PC-3 (cell line): ENCODE results near the gene YWHAQ. TPM values are rescaled to one million over a fixed set of nuclear protein-coding genes. Genes with fewer than 3 reads are reported as not detected.

Experiments
- ATAC-seq: fragments of 200-7000 bp; cut with Tn5 transposase; 2 replicates; pipeline ENCODE4 v1.9.1; 2020; ENCODE audit warnings: mild to moderate bottlenecking, moderate library complexity
- BruUV-seq: library from RNA; stranded (reverse); fragments of 400-500 nt; replicated peaks from 2 replicates; lab custom pipeline; 2021; lab: Mats Ljungman, UMichigan
- CTCF ChIA-PET: fragments of 300-600 bp; sonication (Branson Sonifier 250); formaldehyde crosslinking; loops from one replicate; lab custom pipeline; 2022; ENCODE audit warnings: antibody characterized with exemption; lab: Charles Lee
- POLR2A ChIA-PET: fragments of 300-600 bp; sonication (Branson Sonifier 250); formaldehyde crosslinking; loops from one replicate; lab custom pipeline; 2022; ENCODE audit warnings: antibody characterized with exemption; ENCODE audit not compliant: unreplicated experiment; lab: Charles Lee
- DNase-seq: peaks from one replicate; pipeline ENCODE4 v3.0.0-alpha.2; 2015
- H2AFZ ChIP-seq: fragments of 300-600 bp; sonication (generic); 2 replicates; pipeline ENCODE4 v1.6.0; 2016; ENCODE audit warnings: antibody characterized with exemption, low read length
- H3F3A ChIP-seq: fragments of 300-600 bp; sonication (generic); one replicate; pipeline ENCODE4 v1.6.0; 2017; ENCODE audit warnings: antibody characterized with exemption, low read length, control low read depth, mild to moderate bottlenecking; ENCODE audit not compliant: unreplicated experiment
- H3K27ac ChIP-seq: fragments of 300-600 bp; sonication (generic); 2 replicates; pipeline ENCODE4 v1.5.1; 2016; ENCODE audit warnings: mild to moderate bottlenecking, low read length
- H3K27me3 ChIP-seq: fragments of 300-600 bp; sonication (generic); 2 replicates; pipeline ENCODE4 v1.6.1; 2016; ENCODE audit warnings: low read length, mixed read lengths
- H3K36me3 ChIP-seq: fragments of 300-600 bp; sonication (generic); 2 replicates; pipeline ENCODE4 v1.6.1; 2016; ENCODE audit warnings: low read depth, mixed run types, low read length, mixed read lengths
- H3K4me1 ChIP-seq: fragments of 300-600 bp; sonication (generic); 2 replicates; pipeline ENCODE4 v1.5.1; 2016; ENCODE audit warnings: low read length; ENCODE audit not compliant: insufficient read depth
- H3K4me2 ChIP-seq: fragments of 300-600 bp; sonication (generic); 2 replicates; pipeline ENCODE4 v1.6.0; 2016; ENCODE audit warnings: low read length
- H3K4me3 ChIP-seq: fragments of 300-600 bp; sonication (generic); 2 replicates; pipeline ENCODE4 v1.5.1; 2016; ENCODE audit warnings: mild to moderate bottlenecking, low read length, mixed read lengths
- H3K79me2 ChIP-seq: fragments of 300-600 bp; sonication (generic); 2 replicates; pipeline ENCODE4 v1.6.1; 2017; ENCODE audit warnings: low read length, mixed read lengths
- H3K9ac ChIP-seq: fragments of 300-600 bp; sonication (generic); 2 replicates; pipeline ENCODE4 v1.6.0; 2016; ENCODE audit warnings: mild to moderate bottlenecking, low read length
- H3K9me2 ChIP-seq: fragments of 300-600 bp; sonication (generic); replicated peaks from 2 replicates; pipeline ENCODE4 v1.6.1; 2016; ENCODE audit warnings: mixed run types, low read length, mixed read lengths
- H3K9me3 ChIP-seq: fragments of 300-600 bp; sonication (generic); 2 replicates; pipeline ENCODE4 v1.6.1; 2016; ENCODE audit warnings: low read length, mixed read lengths
- H4K20me1 ChIP-seq: fragments of 300-600 bp; sonication (generic); 2 replicates; pipeline ENCODE4 v1.6.1; 2016; ENCODE audit warnings: low read length, mixed read lengths
- EZH2 ChIP-seq: fragments of 300-600 bp; sonication (generic); IDR thresholded peaks from one replicate; pipeline ENCODE4 v1.6.1; 2017; ENCODE audit warnings: antibody characterized with exemption, mild to moderate bottlenecking, low read length; ENCODE audit not compliant: unreplicated experiment
- EZH2phosphoT487 ChIP-seq: fragments of 300-600 bp; sonication (generic); IDR thresholded peaks from 2 replicates; pipeline ENCODE4 v1.6.1; 2018; ENCODE audit warnings: mild to moderate bottlenecking, antibody characterized with exemption, low read length, borderline replicate concordance
- intact Hi-C: fragments of 100-400 bp; cut with micrococcal nuclease; formaldehyde crosslinking; loops from 2 replicates; pipeline ENCODE4 v1.9.0; 2023
- total RNA-seq: library from RNA; depleted of rRNA; stranded (reverse); fragments of >200 nt; gene quantifications from 2 replicates; pipeline ENCODE4 v1.2.3, GENCODE V29; 2014
- TF ChIP-seq, protein P1 (sequence below): fragments of 300-600 bp; sonication (generic); conservative IDR thresholded peaks from 2 replicates; pipeline ENCODE4 v1.5.1; 2017; ENCODE audit warnings: antibody characterized with exemption, low read depth, mild to moderate bottlenecking, low read length

YWHAQ gene
- total RNA-seq, 1 experiment from 2014 or later, result 377 TPM

DNA sequence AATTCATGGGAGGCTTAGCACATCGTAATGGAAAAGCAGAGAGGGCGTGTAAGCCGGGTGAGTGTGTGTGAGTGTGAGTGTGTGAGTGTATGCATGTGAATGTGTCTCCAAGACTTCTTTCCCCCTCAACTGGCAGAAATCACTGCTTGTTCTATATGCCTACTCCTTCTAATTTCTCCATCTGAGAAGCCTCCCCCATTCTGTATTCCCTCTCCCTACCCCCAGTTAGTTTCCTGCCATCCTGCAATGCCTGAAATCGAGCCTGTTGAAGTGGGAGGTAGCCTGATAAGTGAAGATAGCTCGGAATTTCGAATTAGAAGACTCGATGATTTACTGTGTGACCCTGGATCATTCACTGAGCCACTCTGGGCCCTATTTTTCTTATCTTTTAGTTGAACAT, 30.0 kb upstream of the YWHAQ start:
- Histone ChIP-seq H3K4me2 (no peak overlapping the region), H3K9ac (no peak overlapping the region), H3F3A (peaks cover 4% of the 10 kb centered on the region), H3K9me3 (no peaks in the 10 kb centered on the region), H4K20me1 (no peaks in the 10 kb centered on the region), H3K9me2 (no peaks in the 10 kb centered on the region), H2AFZ (no peak overlapping the region), H3K4me3 (no peak overlapping the region), H3K36me3 (no peaks in the 10 kb centered on the region), H3K4me1 (peaks cover 19% of the 10 kb centered on the region), H3K27ac (no peak overlapping the region), H3K79me2 (no peaks in the 10 kb centered on the region), H3K27me3 (no peaks in the 10 kb centered on the region)
- TF ChIP-seq, protein P1, sequence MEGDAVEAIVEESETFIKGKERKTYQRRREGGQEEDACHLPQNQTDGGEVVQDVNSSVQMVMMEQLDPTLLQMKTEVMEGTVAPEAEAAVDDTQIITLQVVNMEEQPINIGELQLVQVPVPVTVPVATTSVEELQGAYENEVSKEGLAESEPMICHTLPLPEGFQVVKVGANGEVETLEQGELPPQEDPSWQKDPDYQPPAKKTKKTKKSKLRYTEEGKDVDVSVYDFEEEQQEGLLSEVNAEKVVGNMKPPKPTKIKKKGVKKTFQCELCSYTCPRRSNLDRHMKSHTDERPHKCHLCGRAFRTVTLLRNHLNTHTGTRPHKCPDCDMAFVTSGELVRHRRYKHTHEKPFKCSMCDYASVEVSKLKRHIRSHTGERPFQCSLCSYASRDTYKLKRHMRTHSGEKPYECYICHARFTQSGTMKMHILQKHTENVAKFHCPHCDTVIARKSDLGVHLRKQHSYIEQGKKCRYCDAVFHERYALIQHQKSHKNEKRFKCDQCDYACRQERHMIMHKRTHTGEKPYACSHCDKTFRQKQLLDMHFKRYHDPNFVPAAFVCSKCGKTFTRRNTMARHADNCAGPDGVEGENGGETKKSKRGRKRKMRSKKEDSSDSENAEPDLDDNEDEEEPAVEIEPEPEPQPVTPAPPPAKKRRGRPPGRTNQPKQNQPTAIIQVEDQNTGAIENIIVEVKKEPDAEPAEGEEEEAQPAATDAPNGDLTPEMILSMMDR, result no peak
- TF ChIP-seq EZH2phosphoT487, result no peak
- no peak for TF ChIP-seq EZH2
- no TSS peak for BruUV-seq
- ChIA-PET CTCF (no interaction called here), POLR2A (no interaction called here)
- no peak for DNase-seq
- no peak for ATAC-seq
- intact Hi-C loops, result no loop called here

DNA sequence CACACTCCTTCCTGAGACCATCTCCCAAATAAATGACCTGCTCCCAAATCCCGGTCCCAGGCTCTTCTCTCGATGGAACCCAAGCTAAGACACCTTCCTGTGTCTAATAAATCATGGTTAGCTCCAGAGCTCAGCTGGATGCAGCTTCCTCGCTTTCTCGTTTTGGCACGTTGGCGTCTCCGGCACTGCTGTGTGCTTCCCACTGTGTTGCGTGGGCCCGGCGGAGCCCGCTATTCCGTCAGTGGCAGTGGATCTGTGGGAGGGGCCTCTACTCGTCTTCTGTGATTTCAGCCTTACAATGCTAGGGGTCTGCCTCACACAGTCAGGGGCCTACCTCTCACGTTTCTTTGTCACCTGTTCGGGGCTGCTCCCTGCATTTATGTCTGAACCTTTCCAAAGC, 29.4 kb upstream of the YWHAQ start:
- Histone ChIP-seq H3K4me3 (no peak overlapping the region), H3K9me3 (no peaks in the 10 kb centered on the region), H3K9me2 (no peaks in the 10 kb centered on the region), H3K27ac (no peak overlapping the region), H3K9ac (no peak overlapping the region), H3F3A (peaks cover 6% of the 10 kb centered on the region), H4K20me1 (no peaks in the 10 kb centered on the region), H3K36me3 (no peaks in the 10 kb centered on the region), H3K79me2 (no peaks in the 10 kb centered on the region), H3K4me2 (no peak overlapping the region), H2AFZ (no peak overlapping the region), H3K27me3 (no peaks in the 10 kb centered on the region), H3K4me1 (peaks cover 21% of the 10 kb centered on the region)
- TF ChIP-seq EZH2 (no peak), EZH2phosphoT487 (no peak)
- TF ChIP-seq, protein P1, result no peak
- ChIA-PET POLR2A (no interaction called here), CTCF (no interaction called here)
- intact Hi-C loops, result no loop called here
- BruUV-seq, result no TSS peak
- no peak for ATAC-seq
- no peak for DNase-seq

DNA sequence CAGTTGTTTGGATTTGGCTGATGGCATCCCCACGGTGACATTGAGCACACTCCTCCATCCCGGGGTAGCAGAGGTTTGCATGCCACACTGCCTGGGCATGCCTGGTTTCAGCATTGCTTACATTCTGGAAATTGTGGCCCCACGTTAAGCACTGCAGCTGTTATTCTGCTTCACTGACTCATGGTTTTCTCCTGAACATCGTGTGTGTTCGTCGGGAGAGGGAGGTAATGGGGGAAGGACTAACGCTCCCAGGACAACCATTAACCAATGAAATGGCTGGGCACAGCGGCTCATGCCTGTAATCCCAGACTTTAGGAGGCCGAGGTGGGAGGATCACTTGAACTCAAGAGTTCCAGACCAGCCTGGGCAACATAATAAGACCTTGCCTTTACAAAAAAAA, 28.2 kb upstream of the YWHAQ start:
- H3K9me3 ChIP-seq, result no peaks in the 10 kb centered on the region
- ChIA-PET POLR2A (no interaction called here), CTCF (no interaction called here)
- peaks cover 28% of the 10 kb centered on the region for H3K4me1 ChIP-seq
- no peaks in the 10 kb centered on the region for H3K9me2 ChIP-seq
- no peak overlapping the region for H3K27ac ChIP-seq
- no TSS peak for BruUV-seq
- no peak for DNase-seq
- TF ChIP-seq EZH2phosphoT487 (no peak), EZH2 (no peak)
- TF ChIP-seq, protein P1, result no peak
- H3K36me3 ChIP-seq, result no peaks in the 10 kb centered on the region
- H2AFZ ChIP-seq, result no peak overlapping the region
- no peaks in the 10 kb centered on the region for H4K20me1 ChIP-seq
- no peak overlapping the region for H3K4me3 ChIP-seq
- peaks cover 6% of the 10 kb centered on the region for H3F3A ChIP-seq
- intact Hi-C loops, result no loop called here
- no peak overlapping the region for H3K4me2 ChIP-seq
- H3K79me2 ChIP-seq, result no peaks in the 10 kb centered on the region
- H3K9ac ChIP-seq, result no peak overlapping the region
- H3K27me3 ChIP-seq, result no peaks in the 10 kb centered on the region
- ATAC-seq, result no peak
